SK-N-SH treated with all-trans-retinoic acid at 6 μM for 48 hours (cell line): ENCODE results near the gene SLC2A8.

Source experiments
- ARNTL ChIP-seq: fragments of 450-650 bp; formaldehyde crosslinking; IDR thresholded peaks from 2 replicates; pipeline ENCODE4 v1.5.0; 2020; ENCODE audit warnings: low read depth, mild to moderate bottlenecking, moderate library complexity, borderline replicate concordance
- CSDC2 ChIP-seq: fragments of 250-450 bp; sonication (Bioruptor Pico); IDR thresholded peaks from 2 replicates; pipeline ENCODE4 v1.5.0; 2020; ENCODE audit warnings: mild to moderate bottlenecking, moderate library complexity
- ESRRG ChIP-seq: fragments of 250-450 bp; sonication (Bioruptor Pico); IDR thresholded peaks from 2 replicates; pipeline ENCODE4 v1.6.1; 2021; ENCODE audit warnings: mild to moderate bottlenecking
- GLIS3 ChIP-seq: fragments of 250-450 bp; sonication (Bioruptor Pico); IDR thresholded peaks from 2 replicates; pipeline ENCODE4 v1.5.0; 2020; ENCODE audit warnings: mild to moderate bottlenecking, moderate library complexity

DNA sequence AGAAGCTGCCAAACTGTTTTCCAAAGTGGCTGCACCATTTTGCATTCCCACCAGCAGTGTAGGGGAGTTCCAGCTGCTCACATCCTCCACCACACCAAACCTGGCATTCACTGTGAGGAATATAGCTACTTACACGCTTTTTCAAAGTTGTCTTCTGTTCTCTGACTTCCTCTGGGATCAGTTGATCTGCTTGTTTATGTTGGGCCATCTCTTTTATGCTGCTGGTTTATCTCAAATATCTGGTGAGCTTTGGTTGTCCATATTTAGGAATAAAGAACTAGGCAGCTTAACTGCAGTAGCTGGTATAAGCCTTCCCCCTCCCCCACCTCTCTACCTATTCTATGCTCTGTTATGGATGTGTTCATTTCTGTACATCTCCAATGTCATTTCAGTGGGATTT is 18.7 kb downstream of the SLC2A8 start:
- TF ChIP-seq ESRRG (CRISPR knock-in tag) (no peak), ARNTL (CRISPR knock-in tag) (no peak), GLIS3 (CRISPR knock-in tag) (no peak), CSDC2 (CRISPR knock-in tag) (no peak)
